IMR-90 (cell line): ENCODE measurements around the gene RAB28. TPM values are rescaled to one million over a fixed set of nuclear protein-coding genes. Genes with fewer than 3 reads are reported as not detected.

Experiments used
- ATAC-seq: fragments of 200-7000 bp; cut with Tn5 transposase; 2 replicates; pipeline ENCODE4 v1.9.1; 2020; ENCODE audit warnings: low read depth, mild to moderate bottlenecking, moderate library complexity
- BruUV-seq: library from RNA; stranded (reverse); fragments of 400-500 nt; replicated peaks from 2 replicates; lab custom pipeline; 2021; lab: Mats Ljungman, UMichigan
- CTCF ChIA-PET: fragments of 300-600 bp; formaldehyde crosslinking; extraction: SDS; loops from one replicate; lab custom pipeline; 2021; ENCODE audit warnings: antibody characterized with exemption; lab: Yijun Ruan, JAX
- POLR2A ChIA-PET: fragments of 300-600 bp; sonication (Branson Sonifier 250); formaldehyde crosslinking; loops from one replicate; lab custom pipeline; 2022; ENCODE audit warnings: antibody characterized with exemption; ENCODE audit not compliant: unreplicated experiment; lab: Charles Lee
- DNase-seq: peaks from one replicate; pipeline ENCODE4 v3.0.0; 2013
- H2AFZ ChIP-seq: replicated peaks from 2 replicates; pipeline ENCODE3; 2013; ENCODE audit warnings: low read length, mild to moderate bottlenecking; ENCODE audit not compliant: poor library complexity
- H2AK5ac ChIP-seq: 2 replicates; pipeline ENCODE4 v1.6.1; 2013; ENCODE audit warnings: low read depth, low read length, inconsistent platforms
- H2AK9ac ChIP-seq: replicated peaks from 2 replicates; pipeline ENCODE3; 2013; ENCODE audit warnings: mild to moderate bottlenecking, low read depth, low read length, moderate library complexity; ENCODE audit not compliant: poor library complexity
- H2BK120ac ChIP-seq: 2 replicates; pipeline ENCODE4 v1.6.1; 2013; ENCODE audit warnings: low read depth, low read length, inconsistent platforms
- H2BK15ac ChIP-seq: 3 replicates; pipeline ENCODE4 v1.6.1; 2013; ENCODE audit warnings: low read depth, low read length, inconsistent platforms
- H2BK20ac ChIP-seq: 2 replicates; pipeline ENCODE4 v1.6.1; 2013; ENCODE audit warnings: low read depth, mild to moderate bottlenecking, inconsistent platforms, low read length, moderate library complexity
- H2BK5ac ChIP-seq: 2 replicates; pipeline ENCODE4 v1.6.1; 2013; ENCODE audit warnings: mild to moderate bottlenecking, low read depth, low read length, inconsistent platforms; ENCODE audit not compliant: poor library complexity, severe bottlenecking
- H3K14ac ChIP-seq: replicated peaks from 2 replicates; pipeline ENCODE4 v1.6.1; 2013; ENCODE audit warnings: low read depth, low read length, inconsistent platforms
- H3K18ac ChIP-seq: 2 replicates; pipeline ENCODE4 v1.6.1; 2013; ENCODE audit warnings: low read depth, low read length, control low read depth
- H3K23ac ChIP-seq: 2 replicates; pipeline ENCODE4 v1.6.1; 2013; ENCODE audit warnings: low read depth, low read length, inconsistent platforms
- H3K27ac ChIP-seq: 2 replicates; pipeline ENCODE4 v1.5.1; 2013; ENCODE audit warnings: mild to moderate bottlenecking, control low read depth, low read length; ENCODE audit not compliant: insufficient read depth
- H3K27me3 ChIP-seq: 2 replicates; pipeline ENCODE4 v1.6.1; 2013; ENCODE audit warnings: low read length; ENCODE audit not compliant: control insufficient read depth, insufficient read depth
- H3K36me3 ChIP-seq: 2 replicates; pipeline ENCODE4 v1.6.1; 2013; ENCODE audit warnings: low read length, mixed read lengths; ENCODE audit not compliant: control insufficient read depth, insufficient read depth
- H3K4ac ChIP-seq: 2 replicates; pipeline ENCODE4 v1.6.1; 2013; ENCODE audit warnings: low read depth, low read length, inconsistent platforms
- H3K4me1 ChIP-seq: 2 replicates; pipeline ENCODE4 v1.6.1; 2013; ENCODE audit warnings: low read length, mixed read lengths; ENCODE audit not compliant: control insufficient read depth, insufficient read depth
- H3K4me2 ChIP-seq: 2 replicates; pipeline ENCODE4 v1.6.1; 2013; ENCODE audit warnings: low read depth, mild to moderate bottlenecking, control low read depth, low read length, moderate library complexity
- H3K4me3 ChIP-seq: 2 replicates; pipeline ENCODE4 v1.5.1; 2013; ENCODE audit warnings: low read depth, mild to moderate bottlenecking, control low read depth, low read length, moderate library complexity; ENCODE audit not compliant: insufficient read depth
- H3K56ac ChIP-seq: 2 replicates; pipeline ENCODE4 v1.6.1; 2013; ENCODE audit warnings: low read length, inconsistent platforms; ENCODE audit not compliant: insufficient read depth; ENCODE audit errors: extremely low read depth
- H3K79me1 ChIP-seq, 2 experiments: 2 replicates each; pipeline ENCODE4 v1.6.1; 2013; ENCODE audit warnings: low read length in 2 of 2, inconsistent platforms in 1 of 2, low read depth in 1 of 2
- H3K9ac ChIP-seq: 2 replicates; pipeline ENCODE4 v1.6.1; 2013; ENCODE audit warnings: low read depth, low read length, control low read depth
- H3K9me1 ChIP-seq: 2 replicates; pipeline ENCODE4 v1.6.1; 2013; ENCODE audit warnings: low read length, inconsistent platforms; ENCODE audit not compliant: insufficient read depth
- H3K9me3 ChIP-seq: 2 replicates; pipeline ENCODE4 v1.6.1; 2013; ENCODE audit warnings: low read length; ENCODE audit not compliant: control insufficient read depth, insufficient read depth
- H4K20me1 ChIP-seq: 2 replicates; pipeline ENCODE4 v1.6.1; 2013; ENCODE audit warnings: low read length, inconsistent platforms; ENCODE audit not compliant: insufficient read depth
- H4K5ac ChIP-seq: 2 replicates; pipeline ENCODE4 v1.6.1; 2013; ENCODE audit warnings: mild to moderate bottlenecking, low read depth, low read length, control low read depth
- H4K8ac ChIP-seq, 2 experiments: 2 replicates each; pipeline ENCODE4 v1.6.1; 2013; ENCODE audit warnings: low read depth in 2 of 2, low read length in 2 of 2, control low read depth in 1 of 2, inconsistent platforms in 1 of 2
- H4K91ac ChIP-seq: 2 replicates; pipeline ENCODE4 v1.6.1; 2013; ENCODE audit warnings: low read depth, low read length, inconsistent platforms; ENCODE audit not compliant: insufficient read depth
- BHLHE40 ChIP-seq: fragments of 150-350 bp; IDR thresholded peaks from 2 replicates; pipeline ENCODE4 v1.6.1; 2016; ENCODE audit warnings: mild to moderate bottlenecking, low read depth, low read length
- MAFK ChIP-seq: IDR thresholded peaks from 2 replicates; pipeline ENCODE4 v1.6.1; 2012; ENCODE audit warnings: low read depth, low read length, improper control_type of control experiment
- WGBS, 2 experiments: methylation state at CpG; one replicate each; pipeline versions ENCODE4 v1.1.5 to v1.1.7; 2013; ENCODE audit warnings: missing lambda C conversion rate in 2 of 2; ENCODE audit not compliant: insufficient read length in 1 of 2; ENCODE audit errors: extremely low coverage in 2 of 2; 5-methylcytosine and 5-hydroxymethylcytosine counted together
- dilution Hi-C: fragments of 300-500 bp; cut with HindIII; formaldehyde crosslinking; loops from one replicate; pipeline ENCODE4 v1.14.3; 2018; ENCODE audit warnings: low sequenced_read_pairs; ENCODE audit not compliant: unreplicated experiment
- in situ Hi-C: fragments of 300-500 bp; cut with MboI; formaldehyde crosslinking; loops from 3 replicates; pipeline ENCODE4 v1.14.3; 2019; ENCODE audit warnings: low sequenced_read_pairs, inconsistent platforms, mixed read lengths
- intact Hi-C: fragments of 100-400 bp; cut with micrococcal nuclease; formaldehyde crosslinking; loops from 2 replicates; pipeline ENCODE4 v1.10.0; 2022
- polyA plus RNA-seq, 3 experiments: library from polyadenylated mRNA; depleted of rRNA; stranded (reverse); fragments of >200 nt; gene quantifications; 2 replicates each; pipeline ENCODE4 v1.2.3, GENCODE V29; 2012; ENCODE audit warnings: low replicate concordance in 1 of 3
- total RNA-seq: library from RNA; depleted of rRNA; stranded (reverse); fragments of >200 nt; gene quantifications from 2 replicates; pipeline ENCODE4 v1.2.3, GENCODE V29; 2012

The RAB28 gene
- total and polyA plus RNA-seq, 2 of the 4 experiments (the other 2 are of a cell fraction) = 7.5 to 10.8 TPM

- in situ Hi-C loops (no loop called here), intact Hi-C loops (loop anchor here (2.0 kb wide), 1 partner anchor 60 kb away; the partner anchor contains the start of gene NKX3-2), dilution Hi-C loops (no loop called here)
- Histone ChIP-seq H3K9me3 (no peaks in the 10 kb centered on the region), H3K27ac (peak overlapping the region; percentile 4; the same call in 1 of the 2 replicates), H2BK20ac (no peak overlapping the region), H3K79me1 (peaks cover 0 to 15% of the 10 kb centered on the region in 2 experiments; a peak in 3 of 4 replicates), H3K9ac (peak overlapping the region; percentile 9), H2AK9ac (no peak overlapping the region), H3K27me3 (no peaks in the 10 kb centered on the region; the same call in 1 of the 2 replicates), H2BK5ac (no peak overlapping the region), H2AK5ac (no peak overlapping the region), H3K4me1 (no peaks in the 10 kb centered on the region), H3K14ac (no peak overlapping the region), H3K4me2 (peak overlapping the region; percentile 80), H4K5ac (no peak overlapping the region), H4K20me1 (peaks cover 9% of the 10 kb centered on the region; the same call in 1 of the 2 replicates), H3K23ac (peak overlapping the region; percentile 11; the same call in 1 of the 2 replicates), H3K36me3 (no peaks in the 10 kb centered on the region), H3K56ac (no peak overlapping the region), H2BK120ac (no peak overlapping the region), H4K8ac (peak overlapping the region in 1 of 2 experiments; percentile 100; a peak in 2 of 4 replicates), H2BK15ac (no peak overlapping the region), H4K91ac (no peak overlapping the region), H3K4ac (no peak overlapping the region), H3K9me1 (no peaks in the 10 kb centered on the region), H3K4me3 (peak overlapping the region; percentile 84), H3K18ac (no peak overlapping the region), H2AFZ (peak overlapping the region; percentile 94)
- CTCF ChIA-PET = no interaction called here
- WGBS, 2 experiments = 3% methylated on average over 6 of the region's 23 CpGs; no CpG with 5 or more reads in 1 of the 2 experiments
- POLR2A ChIA-PET = no interaction called here
- peak; percentile 58 for DNase-seq
- 0 out of 2 replicates have a peak, but pooled peaks have one; percentile 23 for TF ChIP-seq BHLHE40
- TF ChIP-seq MAFK = no peak
- peak; percentile 10 for ATAC-seq
- BruUV-seq = no TSS peak
These were observed 645 bp upstream of the RAB28 start for GRCh38 chr4:13484749-13485221.
